HG03575 (cell line): ENCODE results near the gene NR2E1.

Experiments
- ATAC-seq: cut with Tn5 transposase; IDR thresholded peaks from one replicate; pipeline ENCODE4 v1.9.1; 2021; ENCODE audit not compliant: unreplicated experiment, insufficient number of reproducible peaks, low FRiP score; ENCODE audit errors: extremely low read depth

Gene NR2E1

DNA sequence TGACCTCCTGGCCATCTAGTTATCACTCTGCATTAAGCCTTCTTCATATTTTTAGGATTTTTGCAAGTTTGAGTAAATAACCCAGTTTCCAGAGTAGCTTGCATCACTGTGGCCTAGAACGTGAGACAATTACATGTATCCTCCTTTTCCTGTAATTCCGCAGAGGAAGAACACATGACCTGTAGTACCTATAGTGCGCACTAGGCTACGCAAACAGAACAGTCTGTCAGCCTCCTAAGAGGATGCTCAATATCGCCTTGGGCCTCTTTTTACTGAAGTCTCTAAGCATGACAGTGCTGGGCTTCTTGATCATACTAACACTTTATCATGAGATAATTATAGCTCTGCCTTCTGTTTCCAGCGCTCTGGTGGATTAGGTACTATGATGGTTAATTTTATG, 20.2 kb upstream of the NR2E1 start:
- no peak for ATAC-seq

GRCh38 chr6:108152446-108152845, 13.4 kb upstream of the NR2E1 start:
- ATAC-seq, result no peak

- ATAC-seq, result no peak
Observed at GRCh38 chr6:108156180-108156937, 9.5 kb upstream of the NR2E1 start.

- ATAC-seq, result no peak
Observed at GRCh38 chr6:108156938-108157233, 8.9 kb upstream of the NR2E1 start.

DNA sequence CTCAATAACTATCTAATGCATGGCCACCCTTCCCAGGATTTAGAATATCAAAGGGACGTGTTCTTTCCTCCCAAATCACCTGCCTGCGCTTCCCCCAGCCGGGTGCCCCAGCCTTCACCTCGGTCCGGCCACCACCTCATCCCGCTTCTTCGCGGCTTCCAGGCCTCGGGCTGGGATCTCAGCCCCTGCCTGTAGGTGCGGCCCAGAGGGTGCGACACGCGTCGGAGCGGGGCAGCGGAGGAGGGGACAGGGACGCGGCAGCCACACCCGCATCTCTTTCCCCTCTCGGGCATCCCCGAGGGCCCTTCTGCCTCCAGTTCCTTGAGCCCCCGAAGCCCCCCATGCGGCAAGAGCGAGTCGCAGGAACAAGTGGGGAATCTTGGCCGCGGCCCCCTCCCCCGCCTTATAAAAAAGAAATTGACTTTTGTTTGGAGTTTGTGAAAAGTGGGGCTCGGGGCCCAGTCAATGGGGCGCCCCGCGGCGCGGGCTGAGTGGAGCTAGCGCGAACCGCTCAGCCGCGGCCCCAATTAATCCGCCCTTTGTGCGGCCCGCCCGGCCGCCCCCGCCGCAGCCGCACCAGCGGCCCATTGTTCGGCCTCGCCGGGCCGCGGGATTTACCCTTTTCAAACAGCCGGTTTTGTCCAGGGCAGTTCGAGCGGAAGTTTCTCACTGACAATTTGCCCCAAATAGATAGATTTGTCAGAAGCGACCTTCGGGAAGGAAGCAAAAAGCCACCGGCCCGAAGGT, 8.4 kb upstream of the NR2E1 start:
- ATAC-seq, result no peak

DNA sequence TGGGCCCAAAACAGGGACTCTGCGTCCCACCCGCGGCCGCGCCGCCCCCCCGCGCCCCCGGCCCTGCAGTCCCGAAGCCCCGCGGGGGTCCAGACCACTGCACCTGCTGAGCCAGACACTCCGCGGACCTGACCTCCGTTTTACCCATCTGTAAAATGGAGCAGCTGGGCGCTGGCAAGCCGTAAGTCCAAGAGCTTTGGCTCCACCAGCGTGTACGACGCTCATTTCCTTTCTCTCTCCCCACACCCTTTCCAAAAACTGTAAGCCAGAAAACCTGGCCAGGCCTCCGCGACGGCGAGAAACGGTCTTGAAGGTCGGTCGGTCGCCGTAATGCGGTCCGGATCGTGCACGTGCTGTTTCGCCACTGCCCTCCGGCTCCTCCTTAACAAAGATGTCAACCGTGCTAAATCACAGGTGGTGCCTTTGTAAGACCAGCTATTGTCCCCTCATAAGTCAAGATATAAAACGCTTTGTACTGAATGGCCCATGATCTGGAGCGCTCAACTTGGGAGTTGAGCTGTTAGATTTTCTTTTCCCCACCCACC, 7.8 kb upstream of the NR2E1 start:
- ATAC-seq, result no peak

GRCh38 chr6:108159981-108160380, 5.8 kb upstream of the NR2E1 start:
- ATAC-seq, result no peak

- ATAC-seq, result no peak
Observed at GRCh38 chr6:108161724-108162282, 4.0 kb upstream of the NR2E1 start.

GRCh38 chr6:108163267-108163643, 2.6 kb upstream of the NR2E1 start:
- ATAC-seq, result no peak

- no peak for ATAC-seq
Observed at GRCh38 chr6:108163644-108164542, 1.9 kb upstream of the NR2E1 start.

GRCh38 chr6:108164543-108164814, 1.3 kb upstream of the NR2E1 start:
- no peak for ATAC-seq

GRCh38 chr6:108164815-108165706, 761 bp upstream of the NR2E1 start:
- ATAC-seq, result no peak

GRCh38 chr6:108166664-108167448, 1.0 kb downstream of the NR2E1 start:
- ATAC-seq, result no peak

DNA sequence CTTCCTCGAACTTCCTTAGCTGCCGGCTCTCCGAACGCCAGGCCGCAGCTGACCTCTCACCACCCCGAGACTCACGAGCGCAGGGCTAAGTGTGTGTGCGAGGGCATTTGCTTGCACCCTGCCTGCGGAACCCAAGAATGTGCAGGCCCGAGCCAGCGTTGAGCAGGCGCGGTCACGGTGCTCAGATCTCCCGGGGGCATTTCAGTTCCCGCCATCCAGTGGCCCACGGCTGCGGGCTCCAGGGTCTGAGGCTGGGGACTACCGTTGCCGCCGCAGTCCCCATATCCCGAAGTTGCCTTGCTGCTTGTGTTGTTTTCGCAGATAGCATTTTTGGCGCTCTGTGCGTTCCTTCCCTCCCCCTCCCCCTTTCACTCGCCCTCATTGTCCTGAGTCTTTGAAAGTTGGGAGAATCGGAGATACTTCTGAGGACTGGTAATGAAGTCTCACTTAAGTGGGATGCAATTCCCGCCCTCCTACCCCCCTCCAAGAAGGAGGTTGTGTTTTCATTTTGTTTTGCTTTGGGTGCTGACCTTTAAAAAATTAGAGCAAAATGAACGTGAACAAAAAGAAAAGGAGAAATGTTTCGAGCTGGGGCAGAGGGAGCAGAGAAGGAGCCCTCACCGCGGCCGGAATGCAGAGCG, 1.7 kb downstream of the NR2E1 start:
- no peak for ATAC-seq

- ATAC-seq, result no peak
Observed at GRCh38 chr6:108168090-108168463, 2.3 kb downstream of the NR2E1 start.

DNA sequence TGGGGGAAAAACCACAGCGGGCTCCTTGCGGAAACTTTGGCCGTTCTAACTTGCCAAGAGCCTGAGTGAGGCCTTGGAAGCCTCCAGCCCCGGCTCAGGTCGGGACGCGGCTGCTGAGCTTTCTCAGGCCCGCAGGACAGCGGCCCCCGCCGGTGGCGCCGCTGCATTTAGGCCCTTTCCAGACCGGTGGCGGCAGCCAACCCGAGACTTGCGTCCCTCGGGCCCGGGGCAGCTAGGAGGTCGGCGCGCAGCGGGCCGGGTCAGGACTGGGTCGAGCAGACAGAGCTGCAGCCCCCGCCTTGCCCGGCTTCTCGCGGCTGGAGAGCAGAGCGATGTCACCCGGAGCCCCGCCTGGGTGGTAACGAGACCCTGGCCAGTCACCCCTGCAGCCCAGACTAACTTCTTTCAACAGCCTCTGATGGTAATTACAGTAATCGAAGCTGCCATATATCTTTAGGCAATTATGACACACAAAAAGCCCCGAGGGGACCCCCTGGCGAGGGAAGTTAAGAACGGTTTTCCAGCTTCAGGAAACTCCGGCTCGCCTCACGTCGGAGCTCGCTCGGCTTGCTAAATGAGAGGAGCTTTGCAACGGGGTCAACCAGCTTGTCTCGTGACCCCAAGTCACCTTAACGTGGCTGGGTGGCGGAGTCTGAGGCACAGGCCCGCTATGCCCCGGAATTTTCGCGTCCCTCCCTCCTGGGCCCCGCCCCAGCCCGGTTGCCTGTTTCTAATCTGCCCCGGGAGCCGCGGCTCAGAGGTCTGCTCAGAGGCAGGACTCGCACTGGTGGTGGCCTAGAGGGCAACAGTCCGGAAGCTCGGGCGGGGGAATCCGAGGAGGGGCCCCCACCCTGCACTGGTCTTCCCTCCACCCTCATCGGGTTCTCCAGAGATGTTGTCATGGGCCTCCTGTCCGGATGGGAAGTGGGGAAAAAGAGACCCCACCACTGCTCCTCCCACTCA, 3.0 kb downstream of the NR2E1 start:
- no peak for ATAC-seq
